GM23248 (cell line): Measurements from ENCODE around the gene CLSTN2.

ENCODE experiments used
- EZH2 ChIP-seq: fragments of 200-600 bp; sonication (generic); IDR thresholded peaks from 2 replicates; pipeline ENCODE4 v1.6.1; 2018; ENCODE audit warnings: antibody characterized with exemption, mild to moderate bottlenecking; ENCODE audit not compliant: insufficient read depth, poor library complexity, severe bottlenecking
- EZH2phosphoT487 ChIP-seq: fragments of 200-600 bp; sonication (generic); IDR thresholded peaks from 2 replicates; pipeline ENCODE4 v1.6.1; 2018; ENCODE audit warnings: antibody characterized with exemption, moderate library complexity, mild to moderate bottlenecking, low read depth; ENCODE audit not compliant: insufficient read depth

GRCh38 chr3:140588558-140588957, 653.6 kb downstream of the CLSTN2 start:
- TF ChIP-seq EZH2phosphoT487 (no peak), EZH2 (no peak)
